ENCODE data around the gene DOK6.

DOK6 gene

GRCh38 chr18:69647702-69648101 is 247.0 kb downstream of the DOK6 start:
- Histone ChIP-seq H3K27ac (ENCODE audit: insufficient read depth in 1 of 2, low read depth in 1 of 2, low read length in 2 of 2, poor library complexity in 1 of 2, severe bottlenecking in 2 of 2) (no peak overlapping the region), H3K27me3 (replicated peaks in 2 of 5; ENCODE audit: control insufficient read depth in 4 of 5, insufficient read depth in 5 of 5, low read length in 4 of 5) (no peaks in the 10 kb centered on the region), H3K36me3 (ENCODE audit: control insufficient read depth in 4 of 4, insufficient read depth in 4 of 4, low read length in 3 of 4) (no peaks in the 10 kb centered on the region), H3K4me3 (ENCODE audit: control insufficient read depth in 1 of 7, extremely low read depth in 1 of 7, insufficient read depth in 4 of 7, low read depth in 2 of 7, low read length in 6 of 7) (no peak overlapping the region), H3K4me1 (ENCODE audit: control extremely low read depth in 1 of 4, control insufficient read depth in 4 of 4, insufficient read depth in 4 of 4, low read length in 3 of 4) (no peaks in the 10 kb centered on the region), H3K9me3 (ENCODE audit: control extremely low read depth in 1 of 5, control insufficient read depth in 4 of 5, insufficient read depth in 2 of 5, low read depth in 1 of 5, low read length in 4 of 5) (no peaks in the 10 kb centered on the region)
- POLR2A ChIA-PET: no interaction called here
- no peak for DNase-seq
- CTCF ChIA-PET: no interaction called here
- WGBS (ENCODE audit: insufficient coverage): no CpG with 5 or more reads among the region's 3 CpGs

GRCh38 chr18:69648486-69648885 is 247.8 kb downstream of the DOK6 start:
- WGBS (ENCODE audit: insufficient coverage): 79% methylated on average over 2 of the region's 3 CpGs
- no peak overlapping the region for H3K4me3 ChIP-seq (ENCODE audit: control insufficient read depth in 1 of 7, extremely low read depth in 1 of 7, insufficient read depth in 4 of 7, low read depth in 2 of 7, low read length in 6 of 7)
- no peak for DNase-seq
- H3K9me3 ChIP-seq (ENCODE audit: control extremely low read depth in 1 of 5, control insufficient read depth in 4 of 5, insufficient read depth in 2 of 5, low read depth in 1 of 5, low read length in 4 of 5): no peaks in the 10 kb centered on the region
- H3K36me3 ChIP-seq (ENCODE audit: control insufficient read depth in 4 of 4, insufficient read depth in 4 of 4, low read length in 3 of 4): no peaks in the 10 kb centered on the region
- H3K27me3 ChIP-seq (replicated peaks in 2 of 5; ENCODE audit: control insufficient read depth in 4 of 5, insufficient read depth in 5 of 5, low read length in 4 of 5): no peaks in the 10 kb centered on the region
- no peak overlapping the region for H3K27ac ChIP-seq (ENCODE audit: insufficient read depth in 1 of 2, low read depth in 1 of 2, low read length in 2 of 2, poor library complexity in 1 of 2, severe bottlenecking in 2 of 2)
- no peaks in the 10 kb centered on the region for H3K4me1 ChIP-seq (ENCODE audit: control extremely low read depth in 1 of 4, control insufficient read depth in 4 of 4, insufficient read depth in 4 of 4, low read length in 3 of 4)
- POLR2A ChIA-PET: no interaction called here
- CTCF ChIA-PET: no interaction called here

GRCh38 chr18:69649684-69650083 is 249.0 kb downstream of the DOK6 start:
- H3K9me3 ChIP-seq (ENCODE audit: control extremely low read depth in 1 of 5, control insufficient read depth in 4 of 5, insufficient read depth in 2 of 5, low read depth in 1 of 5, low read length in 4 of 5): no peaks in the 10 kb centered on the region
- WGBS (ENCODE audit: insufficient coverage): no CpG with 5 or more reads among the region's 2 CpGs
- ChIA-PET CTCF (no interaction called here), POLR2A (no interaction called here)
- no peaks in the 10 kb centered on the region for H3K36me3 ChIP-seq (ENCODE audit: control insufficient read depth in 4 of 4, insufficient read depth in 4 of 4, low read length in 3 of 4)
- DNase-seq: no peak
- H3K4me1 ChIP-seq (ENCODE audit: control extremely low read depth in 1 of 4, control insufficient read depth in 4 of 4, insufficient read depth in 4 of 4, low read length in 3 of 4): no peaks in the 10 kb centered on the region
- no peak overlapping the region for H3K27ac ChIP-seq (ENCODE audit: insufficient read depth in 1 of 2, low read depth in 1 of 2, low read length in 2 of 2, poor library complexity in 1 of 2, severe bottlenecking in 2 of 2)
- H3K27me3 ChIP-seq (replicated peaks in 2 of 5; ENCODE audit: control insufficient read depth in 4 of 5, insufficient read depth in 5 of 5, low read length in 4 of 5): no peaks in the 10 kb centered on the region
- H3K4me3 ChIP-seq (ENCODE audit: control insufficient read depth in 1 of 7, extremely low read depth in 1 of 7, insufficient read depth in 4 of 7, low read depth in 2 of 7, low read length in 6 of 7): no peak overlapping the region

- Histone ChIP-seq H3K27me3 (replicated peaks in 2 of 5; ENCODE audit: control insufficient read depth in 4 of 5, insufficient read depth in 5 of 5, low read length in 4 of 5) (no peaks in the 10 kb centered on the region), H3K27ac (ENCODE audit: insufficient read depth in 1 of 2, low read depth in 1 of 2, low read length in 2 of 2, poor library complexity in 1 of 2, severe bottlenecking in 2 of 2) (no peak overlapping the region), H3K36me3 (ENCODE audit: control insufficient read depth in 4 of 4, insufficient read depth in 4 of 4, low read length in 3 of 4) (no peaks in the 10 kb centered on the region), H3K4me1 (ENCODE audit: control extremely low read depth in 1 of 4, control insufficient read depth in 4 of 4, insufficient read depth in 4 of 4, low read length in 3 of 4) (no peaks in the 10 kb centered on the region), H3K9me3 (ENCODE audit: control extremely low read depth in 1 of 5, control insufficient read depth in 4 of 5, insufficient read depth in 2 of 5, low read depth in 1 of 5, low read length in 4 of 5) (no peaks in the 10 kb centered on the region), H3K4me3 (ENCODE audit: control insufficient read depth in 1 of 7, extremely low read depth in 1 of 7, insufficient read depth in 4 of 7, low read depth in 2 of 7, low read length in 6 of 7) (no peak overlapping the region)
- ChIA-PET CTCF (no interaction called here), POLR2A (no interaction called here)
- WGBS (ENCODE audit: insufficient coverage): 95% methylated on average over 4 of the region's 5 CpGs
- DNase-seq: no peak
Observed at GRCh38 chr18:69651243-69651642, 250.6 kb downstream of the DOK6 start.

- ChIA-PET CTCF (no interaction called here), POLR2A (no interaction called here)
- DNase-seq: no peak
- H3K27me3 ChIP-seq (replicated peaks in 2 of 5; ENCODE audit: control insufficient read depth in 4 of 5, insufficient read depth in 5 of 5, low read length in 4 of 5): no peaks in the 10 kb centered on the region
- H3K4me3 ChIP-seq (ENCODE audit: control insufficient read depth in 1 of 7, extremely low read depth in 1 of 7, insufficient read depth in 4 of 7, low read depth in 2 of 7, low read length in 6 of 7): no peak overlapping the region
- H3K27ac ChIP-seq (ENCODE audit: insufficient read depth in 1 of 2, low read depth in 1 of 2, low read length in 2 of 2, poor library complexity in 1 of 2, severe bottlenecking in 2 of 2): no peak overlapping the region
- no peaks in the 10 kb centered on the region for H3K4me1 ChIP-seq (ENCODE audit: control extremely low read depth in 1 of 4, control insufficient read depth in 4 of 4, insufficient read depth in 4 of 4, low read length in 3 of 4)
- H3K9me3 ChIP-seq (ENCODE audit: control extremely low read depth in 1 of 5, control insufficient read depth in 4 of 5, insufficient read depth in 2 of 5, low read depth in 1 of 5, low read length in 4 of 5): no peaks in the 10 kb centered on the region
- H3K36me3 ChIP-seq (ENCODE audit: control insufficient read depth in 4 of 4, insufficient read depth in 4 of 4, low read length in 3 of 4): no peaks in the 10 kb centered on the region
Observed at GRCh38 chr18:69655816-69656215, 255.1 kb downstream of the DOK6 start.

GRCh38 chr18:69658103-69658502 is 257.4 kb downstream of the DOK6 start:
- DNase-seq: no peak
- H3K36me3 ChIP-seq (ENCODE audit: control insufficient read depth in 4 of 4, insufficient read depth in 4 of 4, low read length in 3 of 4): no peaks in the 10 kb centered on the region
- H3K9me3 ChIP-seq (ENCODE audit: control extremely low read depth in 1 of 5, control insufficient read depth in 4 of 5, insufficient read depth in 2 of 5, low read depth in 1 of 5, low read length in 4 of 5): no peaks in the 10 kb centered on the region
- no peak overlapping the region for H3K4me3 ChIP-seq (ENCODE audit: control insufficient read depth in 1 of 7, extremely low read depth in 1 of 7, insufficient read depth in 4 of 7, low read depth in 2 of 7, low read length in 6 of 7)
- CTCF ChIA-PET: no interaction called here
- no peaks in the 10 kb centered on the region for H3K4me1 ChIP-seq (ENCODE audit: control extremely low read depth in 1 of 4, control insufficient read depth in 4 of 4, insufficient read depth in 4 of 4, low read length in 3 of 4)
- H3K27ac ChIP-seq (ENCODE audit: insufficient read depth in 1 of 2, low read depth in 1 of 2, low read length in 2 of 2, poor library complexity in 1 of 2, severe bottlenecking in 2 of 2): no peak overlapping the region
- POLR2A ChIA-PET: no interaction called here
- 93% methylated on average over 3 of the region's 4 CpGs for WGBS (ENCODE audit: insufficient coverage)
- no peaks in the 10 kb centered on the region for H3K27me3 ChIP-seq (replicated peaks in 2 of 5; ENCODE audit: control insufficient read depth in 4 of 5, insufficient read depth in 5 of 5, low read length in 4 of 5)

GRCh38 chr18:69658685-69659084 is 258.0 kb downstream of the DOK6 start:
- no peak for DNase-seq
- Histone ChIP-seq H3K27me3 (replicated peaks in 2 of 5; ENCODE audit: control insufficient read depth in 4 of 5, insufficient read depth in 5 of 5, low read length in 4 of 5) (no peaks in the 10 kb centered on the region), H3K36me3 (ENCODE audit: control insufficient read depth in 4 of 4, insufficient read depth in 4 of 4, low read length in 3 of 4) (no peaks in the 10 kb centered on the region), H3K4me3 (ENCODE audit: control insufficient read depth in 1 of 7, extremely low read depth in 1 of 7, insufficient read depth in 4 of 7, low read depth in 2 of 7, low read length in 6 of 7) (no peak overlapping the region), H3K9me3 (ENCODE audit: control extremely low read depth in 1 of 5, control insufficient read depth in 4 of 5, insufficient read depth in 2 of 5, low read depth in 1 of 5, low read length in 4 of 5) (no peaks in the 10 kb centered on the region), H3K4me1 (ENCODE audit: control extremely low read depth in 1 of 4, control insufficient read depth in 4 of 4, insufficient read depth in 4 of 4, low read length in 3 of 4) (no peaks in the 10 kb centered on the region), H3K27ac (ENCODE audit: insufficient read depth in 1 of 2, low read depth in 1 of 2, low read length in 2 of 2, poor library complexity in 1 of 2, severe bottlenecking in 2 of 2) (no peak overlapping the region)
- 33% methylated on average over 1 of the region's 2 CpGs for WGBS (ENCODE audit: insufficient coverage)
- ChIA-PET POLR2A (no interaction called here), CTCF (no interaction called here)

Data from common myeloid progenitor, CD34-positive (primary cell).